Fibroblast of lung (primary cell): Measurements from ENCODE around the gene FBXO31.

Experiments
- CTCF ChIP-seq, 2 donors: IDR thresholded peaks in 1 of 2; conservative IDR thresholded peaks in 1 of 2; 1 replicate in 1 of 2; 2 replicates in 1 of 2; pipeline ENCODE4 v1.5.1; 2011 to 2012; ENCODE audit warnings: low read length in 2 of 2, control low read depth in 1 of 2, inconsistent platforms in 1 of 2, low read depth in 1 of 2, mild to moderate bottlenecking in 1 of 2
- EZH2 ChIP-seq: IDR thresholded peaks from 2 replicates; pipeline ENCODE4 v1.5.1; 2012; ENCODE audit warnings: low read length, control low read depth, mild to moderate bottlenecking; ENCODE audit errors: missing control alignments

GRCh38 chr16:87335625-87336433, 47.7 kb downstream of the FBXO31 start:
- TF ChIP-seq CTCF (conservative IDR thresholded peaks at IDR 0.05 in 1 of 2, IDR thresholded peaks at IDR 0.05 in 1 of 2; ENCODE audit: low read depth in 1 of 2, low read length in 2 of 2) (no peak), EZH2 (no peak)
